Keratinocyte (primary cell): ENCODE data around the gene TPTE. TPM values are rescaled to one million over a fixed set of nuclear protein-coding genes. Genes with fewer than 3 reads are reported as not detected.
"Not testable (repeated sequence)": the region's sequence is repeated elsewhere in the genome, so short reads cannot be mapped to it uniquely, and the experiment has no call there.

Source experiments
- DNase-seq: peaks from one replicate; pipeline ENCODE4 v3.0.0-alpha.2; 2011; ENCODE audit warnings: low read depth, missing footprints, low spot score
- FAIRE-seq: peaks from 2 replicates; lab custom pipeline; 2011; peaks lifted over from hg19 to GRCh38; lab: Jason Lieb, UNC
- H2AFZ ChIP-seq: 2 replicates; pipeline ENCODE4 v1.6.0; 2012; ENCODE audit warnings: low read length, control low read depth, inconsistent platforms; ENCODE audit not compliant: control insufficient read depth
- H3K27ac ChIP-seq: 2 replicates; pipeline ENCODE4 v1.5.1; 2011; ENCODE audit warnings: low read length; ENCODE audit not compliant: control insufficient read depth, insufficient read depth
- H3K27me3 ChIP-seq: 3 replicates; pipeline ENCODE4 v1.6.0; 2011; ENCODE audit warnings: low read length; ENCODE audit not compliant: control insufficient read depth, insufficient read depth; ENCODE audit errors: extremely low read depth
- H3K36me3 ChIP-seq, 2 experiments: 2 replicates in 1 of 2; 3 replicates in 1 of 2; pipeline ENCODE4 v1.5.1; 2011; ENCODE audit warnings: low read length in 2 of 2, mild to moderate bottlenecking in 1 of 2; ENCODE audit not compliant: control insufficient read depth in 2 of 2, insufficient read depth in 2 of 2; ENCODE audit errors: extremely low read depth in 1 of 2
- H3K4me1 ChIP-seq: 3 replicates; pipeline ENCODE4 v1.5.1; 2011; ENCODE audit warnings: low read length; ENCODE audit not compliant: control insufficient read depth, insufficient read depth; ENCODE audit errors: extremely low read depth
- H3K4me2 ChIP-seq: 3 replicates; pipeline ENCODE4 v1.6.0; 2011; ENCODE audit warnings: low read depth, low read length; ENCODE audit not compliant: control insufficient read depth, insufficient read depth; ENCODE audit errors: extremely low read depth
- H3K4me3 ChIP-seq, 3 experiments: fragments of 200-600 bp in 1 of 3; sonication (generic) in 1 of 3; 2 replicates in 2 of 3; 3 replicates in 1 of 3; pipeline ENCODE4 v1.5.1; 2011 to 2016; ENCODE audit warnings: low read length in 3 of 3, mild to moderate bottlenecking in 3 of 3, control low read depth in 2 of 3, inconsistent platforms in 1 of 3, low read depth in 1 of 3, mixed read lengths in 1 of 3, mixed run types in 1 of 3, moderate library complexity in 1 of 3; ENCODE audit not compliant: control insufficient read depth in 2 of 3, insufficient read depth in 2 of 3; ENCODE audit errors: extremely low read depth in 1 of 3
- H3K79me2 ChIP-seq: 2 replicates; pipeline ENCODE4 v1.6.0; 2012; ENCODE audit warnings: low read length; ENCODE audit not compliant: control insufficient read depth, insufficient read depth
- H3K9ac ChIP-seq: 3 replicates; pipeline ENCODE4 v1.6.0; 2011; ENCODE audit warnings: low read length; ENCODE audit not compliant: control insufficient read depth, insufficient read depth; ENCODE audit errors: extremely low read depth
- H3K9me1 ChIP-seq: 3 replicates; pipeline ENCODE4 v1.6.0; 2011; ENCODE audit warnings: low read length; ENCODE audit not compliant: control insufficient read depth, insufficient read depth; ENCODE audit errors: extremely low read depth
- H3K9me3 ChIP-seq: 2 replicates; pipeline ENCODE4 v1.5.1; 2012; ENCODE audit warnings: low read depth, low read length; ENCODE audit not compliant: control insufficient read depth
- H4K20me1 ChIP-seq: 3 replicates; pipeline ENCODE4 v1.6.0; 2011; ENCODE audit warnings: low read length; ENCODE audit not compliant: control insufficient read depth, insufficient read depth; ENCODE audit errors: extremely low read depth
- CTCF ChIP-seq, 3 experiments: IDR thresholded peaks in 1 of 3; conservative IDR thresholded peaks in 1 of 3; optimal IDR thresholded peaks in 1 of 3; 2 replicates in 2 of 3; 3 replicates in 1 of 3; pipeline versions ENCODE3 to v1.5.1; 2011; ENCODE audit warnings: low read length in 3 of 3, mild to moderate bottlenecking in 3 of 3, moderate library complexity in 2 of 3, control low read depth in 1 of 3, inconsistent platforms in 1 of 3; ENCODE audit not compliant: insufficient read depth in 2 of 3; ENCODE audit errors: extremely low read depth in 1 of 3
- EZH2 ChIP-seq: IDR thresholded peaks from one replicate; pipeline ENCODE4 v1.6.1; 2012; ENCODE audit warnings: inconsistent platforms, mild to moderate bottlenecking, low read length, moderate library complexity
- dilution Hi-C: fragments of 300-500 bp; cut with MboI; formaldehyde crosslinking; loops from one replicate; pipeline ENCODE4 v1.7.0; 2020; ENCODE audit warnings: low sequenced_read_pairs; ENCODE audit not compliant: extremely low pct_ligation_motif_present
- polyA plus RNA-seq, 5 experiments: library from polyadenylated mRNA; depleted of rRNA in 3 of 5; stranded (reverse) in 3 of 5; stranded (forward) in 1 of 5; unstranded in 1 of 5; fragments of >200 nt; gene quantifications; 1 replicate in 1 of 5; 2 replicates in 3 of 5; 3 replicates in 1 of 5; pipeline versions ENCODE4 v1.2.1 to v1.2.3, GENCODE V29; 2011 to 2012; ENCODE audit warnings: missing spikeins in 2 of 5, low read depth in 1 of 5, low replicate concordance in 1 of 5

The TPTE gene
- polyA plus RNA-seq, 1 donor (not counting 4 experiments of a cell fraction or from before 2014, with no cell fraction given), result not detected

- H4K20me1 ChIP-seq, H3K4me1 ChIP-seq, dilution Hi-C loops, H3K79me2 ChIP-seq, H3K36me3 ChIP-seq, H3K4me3 ChIP-seq, H2AFZ ChIP-seq, DNase-seq, H3K9me1 ChIP-seq, FAIRE-seq, H3K4me2 ChIP-seq, H3K9ac ChIP-seq, H3K27me3 ChIP-seq, H3K27ac ChIP-seq: not testable (repeated sequence)
- peaks cover 12% of the 10 kb centered on the region for H3K9me3 ChIP-seq
Measured at GRCh38 chr21:10517904-10518303, 3.5 kb upstream of the TPTE start.

- H3K27ac ChIP-seq, H3K27me3 ChIP-seq, H4K20me1 ChIP-seq, H3K9ac ChIP-seq, H3K9me3 ChIP-seq, H3K4me3 ChIP-seq, dilution Hi-C loops, H3K9me1 ChIP-seq, H3K4me2 ChIP-seq, DNase-seq, FAIRE-seq, H3K36me3 ChIP-seq, H2AFZ ChIP-seq, H3K4me1 ChIP-seq, H3K79me2 ChIP-seq: not testable (repeated sequence)
Measured at GRCh38 chr21:10521835-10522500, 585 bp downstream of the TPTE start.

- Histone ChIP-seq H3K27ac (no peak overlapping the region), H3K4me1 (no peaks in the 10 kb centered on the region), H3K4me3 (no peak overlapping the region), H3K9me1 (no peaks in the 10 kb centered on the region), H4K20me1 (no peaks in the 10 kb centered on the region), H3K9me3 (peaks cover 20% of the 10 kb centered on the region), H3K36me3 (no peaks in the 10 kb centered on the region), H3K9ac (no peak overlapping the region), H2AFZ (no peak overlapping the region), H3K27me3 (no peaks in the 10 kb centered on the region), H3K79me2 (no peaks in the 10 kb centered on the region), H3K4me2 (no peak overlapping the region)
- FAIRE-seq (no peak), DNase-seq (no peak)
- dilution Hi-C loops, result no loop called here
- TF ChIP-seq EZH2 (no peak), CTCF (optimal IDR thresholded peaks at IDR 0.05 in 1 of 3, IDR thresholded peaks at IDR 0.05 in 1 of 3, conservative IDR thresholded peaks at IDR 0.05 in 1 of 3; ENCODE audit: extremely low read depth in 1 of 3, insufficient read depth in 2 of 3, low read length in 3 of 3) (no peak)
Measured at GRCh38 chr21:10539956-10540355, 18.6 kb downstream of the TPTE start.

- H3K79me2 ChIP-seq, H3K4me3 ChIP-seq, H3K4me2 ChIP-seq, H3K9me1 ChIP-seq, H2AFZ ChIP-seq, H3K27me3 ChIP-seq, H4K20me1 ChIP-seq, H3K36me3 ChIP-seq, H3K27ac ChIP-seq, H3K4me1 ChIP-seq, FAIRE-seq, dilution Hi-C loops, H3K9ac ChIP-seq, DNase-seq: not testable (repeated sequence)
- peaks cover 22% of the 10 kb centered on the region for H3K9me3 ChIP-seq
Measured at GRCh38 chr21:10544376-10544775, 23.0 kb downstream of the TPTE start.
